SK-N-SH (cell line): ENCODE measurements around the gene KIF27. TPM values are rescaled to one million over a fixed set of nuclear protein-coding genes. Genes with fewer than 3 reads are reported as not detected.
A peak's percentile ranks its signal among the peaks of the same experiment; 100 is the strongest.
"Not testable (repeated sequence)": the region's sequence is repeated elsewhere in the genome, so short reads cannot be mapped to it uniquely, and the experiment has no call there.

ENCODE experiments used
- CTCF ChIA-PET: fragments of 300-600, 350-600 bp; formaldehyde crosslinking; extraction: SDS; loops from one replicate; lab custom pipeline; 2021; lab: Yijun Ruan, JAX
- POLR2A ChIA-PET: fragments of 350-600 bp; sonication (Branson Sonifier 250); formaldehyde crosslinking; extraction: SDS; loops from one replicate; lab custom pipeline; 2020; ENCODE audit warnings: antibody characterized with exemption, inconsistent platforms; lab: Yijun Ruan, JAX
- DNase-seq: peaks from one replicate; pipeline ENCODE4 v3.0.0; 2012
- H2AFZ ChIP-seq: fragments of 200-600 bp; sonication (generic); 2 replicates; pipeline ENCODE4 v1.8.1; 2016; ENCODE audit warnings: antibody characterized with exemption, mild to moderate bottlenecking, low read depth
- H3F3A ChIP-seq: fragments of 200-600 bp; sonication (generic); replicated peaks from 2 replicates; pipeline ENCODE3; 2016; ENCODE audit warnings: antibody characterized with exemption, mild to moderate bottlenecking; ENCODE audit not compliant: insufficient read depth
- H3K27ac ChIP-seq, 2 experiments: fragments of 200-500 bp in 1 of 2; fragments of 200-600 bp in 1 of 2; sonication (Bioruptor generic) in 1 of 2; sonication (generic), shearing (Covaris generic) in 1 of 2; 2 replicates each; pipeline versions ENCODE4 v1.5.1 to v1.6.1; 2014 to 2016; ENCODE audit warnings: low read depth in 2 of 2, inconsistent platforms in 1 of 2, low read length in 1 of 2, mild to moderate bottlenecking in 1 of 2, mixed read lengths in 1 of 2
- H3K27me3 ChIP-seq: fragments of 200-600 bp; sonication (generic), shearing (Covaris generic); 2 replicates; pipeline ENCODE4 v1.6.1; 2016; ENCODE audit warnings: mixed run types; ENCODE audit not compliant: insufficient read depth
- H3K36me3 ChIP-seq, 2 experiments: fragments of 200-500 bp in 1 of 2; fragments of 200-600 bp in 1 of 2; sonication (Bioruptor generic) in 1 of 2; sonication (generic) in 1 of 2; replicated peaks in 1 of 2; 2 replicates each; pipeline versions ENCODE3 to v1.5.1; 2014 to 2016; ENCODE audit warnings: low read length in 1 of 2, mild to moderate bottlenecking in 1 of 2; ENCODE audit not compliant: insufficient read depth in 2 of 2, control insufficient read depth in 1 of 2
- H3K4me1 ChIP-seq, 2 experiments: fragments of 200-500 bp in 1 of 2; fragments of 200-600 bp in 1 of 2; sonication (Bioruptor generic) in 1 of 2; sonication (generic), shearing (Covaris generic) in 1 of 2; 2 replicates each; pipeline versions ENCODE4 v1.5.1 to v1.6.1; 2014 to 2016; ENCODE audit warnings: low read depth in 1 of 2, low read length in 1 of 2, mixed run types in 1 of 2; ENCODE audit not compliant: insufficient read depth in 2 of 2, control insufficient read depth in 1 of 2
- H3K4me2 ChIP-seq: fragments of 200-600 bp; sonication (generic), shearing (Covaris generic); 2 replicates; pipeline ENCODE4 v1.6.1; 2017; ENCODE audit warnings: mixed run types
- H3K4me3 ChIP-seq, 2 experiments: fragments of 200-500 bp in 1 of 2; fragments of 200-600 bp in 1 of 2; sonication (Bioruptor generic) in 1 of 2; sonication (generic), shearing (Covaris generic) in 1 of 2; 2 replicates each; pipeline versions ENCODE4 v1.5.1 to v1.8.1; 2014 to 2016; ENCODE audit warnings: low read depth in 2 of 2, inconsistent platforms in 1 of 2, low read length in 1 of 2, mild to moderate bottlenecking in 1 of 2, mixed read lengths in 1 of 2, moderate library complexity in 1 of 2
- H3K79me2 ChIP-seq: fragments of 200-600 bp; sonication (generic); 2 replicates; pipeline ENCODE4 v1.8.1; 2017; ENCODE audit warnings: mild to moderate bottlenecking; ENCODE audit not compliant: insufficient read depth
- H3K9ac ChIP-seq: fragments of 200-600 bp; sonication (generic); 2 replicates; pipeline ENCODE4 v1.6.1; 2017; ENCODE audit warnings: mixed run types
- H3K9me2 ChIP-seq: fragments of 200-600 bp; sonication (generic); 2 replicates; pipeline ENCODE4 v1.6.1; 2017; ENCODE audit warnings: mixed run types
- H3K9me3 ChIP-seq: fragments of 200-600 bp; sonication (generic); 2 replicates; pipeline ENCODE4 v1.6.1; 2017; ENCODE audit warnings: mixed run types, mild to moderate bottlenecking, moderate library complexity
- H4K20me1 ChIP-seq: fragments of 200-600 bp; sonication (generic); 2 replicates; pipeline ENCODE4 v1.6.1; 2017; ENCODE audit warnings: mild to moderate bottlenecking, mixed run types; ENCODE audit not compliant: insufficient read depth
- CHD2 ChIP-seq: fragments of 150-350 bp; IDR thresholded peaks from 2 replicates; pipeline ENCODE4 v1.6.1; 2018; ENCODE audit warnings: low read length; ENCODE audit not compliant: partially characterized antibody
- EZH2phosphoT487 ChIP-seq: fragments of 200-600 bp; sonication (generic); IDR thresholded peaks from 2 replicates; pipeline ENCODE4 v1.6.1; 2017; ENCODE audit warnings: low read depth, mixed run types, mild to moderate bottlenecking, antibody characterized with exemption, moderate library complexity, borderline replicate concordance
- FOXJ3 ChIP-seq: sonication (generic); formaldehyde crosslinking; IDR thresholded peaks from 2 replicates; pipeline ENCODE4 v1.5.1; 2020; ENCODE audit warnings: mild to moderate bottlenecking, missing genetic modification reagents
- GATA2 ChIP-seq: sonication (generic); formaldehyde crosslinking; IDR thresholded peaks from 2 replicates; pipeline ENCODE4 v1.5.0; 2020; ENCODE audit warnings: mild to moderate bottlenecking, missing genetic modification reagents
- MEF2A ChIP-seq: IDR thresholded peaks from 2 replicates; pipeline ENCODE4 v1.4.0; 2012; ENCODE audit warnings: low read depth, borderline replicate concordance
- MXI1 ChIP-seq: IDR thresholded peaks from 2 replicates; pipeline ENCODE4 v1.6.1; 2012; ENCODE audit warnings: mild to moderate bottlenecking, low read depth, low read length, improper control_type of control experiment
- RAD21 ChIP-seq: IDR thresholded peaks from 2 replicates; pipeline ENCODE4 v1.6.1; 2012; ENCODE audit warnings: mild to moderate bottlenecking, low read length
- SMC3 ChIP-seq: IDR thresholded peaks from 2 replicates; pipeline ENCODE4 v1.6.1; 2012; ENCODE audit warnings: low read depth, low read length, improper control_type of control experiment
- TEAD4 ChIP-seq: IDR thresholded peaks from 2 replicates; pipeline ENCODE4 v1.4.0; 2012; ENCODE audit warnings: mild to moderate bottlenecking, borderline replicate concordance; ENCODE audit not compliant: insufficient read depth
- WGBS: methylation state at CpG from one replicate; pipeline ENCODE4 v1.1.6; 2017; ENCODE audit warnings: low lambda C conversion rate; 5-methylcytosine and 5-hydroxymethylcytosine counted together
- polyA plus RNA-seq, 3 experiments: library from polyadenylated mRNA; depleted of rRNA; stranded (reverse); fragments of >200 nt; gene quantifications; 2 replicates each; pipeline ENCODE4 v1.2.3, GENCODE V29; 2012
- TF ChIP-seq, protein P1 (sequence below): IDR thresholded peaks from 2 replicates; pipeline ENCODE4; 2012
- TF ChIP-seq, protein P2 (sequence below): fragments of 200-600 bp; sonication (generic); IDR thresholded peaks from 2 replicates; pipeline ENCODE4 v1.6.1; 2017; ENCODE audit warnings: antibody characterized with exemption, mild to moderate bottlenecking, moderate library complexity

Gene KIF27
- polyA plus RNA-seq, 1 of the 3 experiments (the other 2 are of a cell fraction): 0.81 TPM

DNA sequence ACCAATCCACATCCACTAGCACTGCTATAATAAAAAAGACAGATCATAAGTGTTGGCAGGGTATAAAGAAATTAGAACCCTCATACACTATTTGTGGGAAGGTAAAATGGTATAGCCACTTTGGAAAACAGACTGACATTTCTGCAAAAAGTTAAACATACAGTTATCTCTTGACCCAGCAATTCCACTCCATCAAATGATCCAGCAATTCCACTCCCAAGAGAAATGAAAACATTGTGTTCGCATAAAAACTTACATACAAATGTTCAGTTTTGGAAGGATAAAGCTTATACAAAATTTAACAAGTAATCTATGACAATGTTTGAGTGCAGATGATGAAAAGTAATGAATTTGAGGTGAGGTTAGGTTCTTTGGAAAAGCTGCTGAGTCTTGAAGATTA lies 2.1 kb downstream of the KIF27 start:
- H3F3A ChIP-seq: peaks cover 16% of the 10 kb centered on the region
- H3K27me3 ChIP-seq: no peaks in the 10 kb centered on the region
- no peak overlapping the region for H3K9ac ChIP-seq
- H3K4me2 ChIP-seq: no peak overlapping the region
- no peak for DNase-seq
- no peaks in the 10 kb centered on the region for H3K9me2 ChIP-seq
- 97% methylated on average over 1 of the region's 1 CpG for WGBS
- H3K79me2 ChIP-seq: peaks cover 18% of the 10 kb centered on the region
- no peak overlapping the region for H2AFZ ChIP-seq
- CTCF ChIA-PET: interaction anchor here (0.8 to 1.4 kb wide), 3 partner anchors 298 to 719 kb away, joined by 3 to 4 read pairs (median 4); no protein-coding TSS in a partner anchor
- peaks cover 3 to 7% of the 10 kb centered on the region in 2 experiments; a peak in 3 of 4 replicates for H3K4me1 ChIP-seq
- no peaks in the 10 kb centered on the region for H4K20me1 ChIP-seq
- POLR2A ChIA-PET: no interaction called here
- H3K4me3 ChIP-seq: no peak overlapping the region
- no peak overlapping the region for H3K27ac ChIP-seq
- no peaks in the 10 kb centered on the region for H3K9me3 ChIP-seq
- TF ChIP-seq FOXJ3 (CRISPR knock-in tag) (no peak), TEAD4 (no peak), CHD2 (no peak), RAD21 (no peak), MEF2A (no peak), GATA2 (CRISPR knock-in tag) (no peak), EZH2phosphoT487 (no peak), MXI1 (no peak)
- TF ChIP-seq, protein P1, sequence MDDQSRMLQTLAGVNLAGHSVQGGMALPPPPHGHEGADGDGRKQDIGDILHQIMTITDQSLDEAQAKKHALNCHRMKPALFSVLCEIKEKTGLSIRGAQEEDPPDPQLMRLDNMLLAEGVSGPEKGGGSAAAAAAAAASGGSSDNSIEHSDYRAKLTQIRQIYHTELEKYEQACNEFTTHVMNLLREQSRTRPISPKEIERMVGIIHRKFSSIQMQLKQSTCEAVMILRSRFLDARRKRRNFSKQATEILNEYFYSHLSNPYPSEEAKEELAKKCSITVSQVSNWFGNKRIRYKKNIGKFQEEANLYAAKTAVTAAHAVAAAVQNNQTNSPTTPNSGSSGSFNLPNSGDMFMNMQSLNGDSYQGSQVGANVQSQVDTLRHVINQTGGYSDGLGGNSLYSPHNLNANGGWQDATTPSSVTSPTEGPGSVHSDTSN: no peak
- H3K36me3 ChIP-seq: peaks cover 0 to 12% of the 10 kb centered on the region in 2 experiments

DNA sequence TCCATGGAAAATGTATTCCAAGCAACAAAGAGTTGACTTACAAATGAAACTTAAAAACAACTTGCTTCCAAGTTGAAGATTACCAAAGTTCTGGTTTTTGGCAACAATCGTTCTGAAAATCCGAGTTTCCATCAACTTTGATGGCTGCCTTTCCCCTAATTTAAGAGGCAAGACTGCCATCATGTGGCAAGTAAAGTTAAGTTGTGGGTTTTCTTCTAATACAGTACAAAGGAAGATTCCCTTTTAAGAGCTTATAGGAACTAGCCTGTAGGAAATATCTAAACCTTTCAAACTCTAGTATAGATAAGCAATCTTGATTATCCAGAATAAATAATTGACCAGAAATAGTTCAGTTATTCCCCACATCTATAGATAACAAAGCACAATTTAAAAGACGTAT lies 9.0 kb downstream of the KIF27 start:
- H3K36me3 ChIP-seq, H2AFZ ChIP-seq, H3F3A ChIP-seq, H3K79me2 ChIP-seq, H3K27ac ChIP-seq, H4K20me1 ChIP-seq, H3K9me3 ChIP-seq, H3K4me2 ChIP-seq, POLR2A ChIA-PET, H3K4me1 ChIP-seq, DNase-seq, H3K9me2 ChIP-seq, H3K4me3 ChIP-seq, H3K9ac ChIP-seq, H3K27me3 ChIP-seq: not testable (repeated sequence)
- WGBS: 39% methylated on average over 3 of the region's 3 CpGs
- TF ChIP-seq, protein P2, sequence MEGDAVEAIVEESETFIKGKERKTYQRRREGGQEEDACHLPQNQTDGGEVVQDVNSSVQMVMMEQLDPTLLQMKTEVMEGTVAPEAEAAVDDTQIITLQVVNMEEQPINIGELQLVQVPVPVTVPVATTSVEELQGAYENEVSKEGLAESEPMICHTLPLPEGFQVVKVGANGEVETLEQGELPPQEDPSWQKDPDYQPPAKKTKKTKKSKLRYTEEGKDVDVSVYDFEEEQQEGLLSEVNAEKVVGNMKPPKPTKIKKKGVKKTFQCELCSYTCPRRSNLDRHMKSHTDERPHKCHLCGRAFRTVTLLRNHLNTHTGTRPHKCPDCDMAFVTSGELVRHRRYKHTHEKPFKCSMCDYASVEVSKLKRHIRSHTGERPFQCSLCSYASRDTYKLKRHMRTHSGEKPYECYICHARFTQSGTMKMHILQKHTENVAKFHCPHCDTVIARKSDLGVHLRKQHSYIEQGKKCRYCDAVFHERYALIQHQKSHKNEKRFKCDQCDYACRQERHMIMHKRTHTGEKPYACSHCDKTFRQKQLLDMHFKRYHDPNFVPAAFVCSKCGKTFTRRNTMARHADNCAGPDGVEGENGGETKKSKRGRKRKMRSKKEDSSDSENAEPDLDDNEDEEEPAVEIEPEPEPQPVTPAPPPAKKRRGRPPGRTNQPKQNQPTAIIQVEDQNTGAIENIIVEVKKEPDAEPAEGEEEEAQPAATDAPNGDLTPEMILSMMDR: peak; percentile 58
- TF ChIP-seq RAD21: peak; percentile 59
- TF ChIP-seq SMC3: peak; percentile 43
- CTCF ChIA-PET: interaction anchor here (1.0 to 2.1 kb wide), 4 partner anchors 9 to 292 kb away, joined by 4 to 9 read pairs (median 5); partner anchors contain the start of gene KIF27
